Suppressor macrophage treated with lipopolysaccharide for 1 hour (primary cell): ENCODE data around the gene GPS1.

ENCODE experiments used
- DNase-seq, 3 donors: peaks; one replicate each; pipeline ENCODE4 v3.0.0-alpha.2; 2020 to 2022

The GPS1 gene

GRCh38 chr17:82051776-82052637 lies at the start of gene GPS1, which contains the start of gene RFNG:
Gene GPS1, plus strand, starts transcription at chr17:82051898. Its CDS starts 34 bp downstream, at chr17:82051932.
Gene RFNG, minus strand, starts transcription at chr17:82051811. Its CDS starts 45 bp downstream, at chr17:82051766.
- peak; percentile 62 to 93 (median 82) for DNase-seq

- DNase-seq, result no peak
Observed at GRCh38 chr17:82003411-82004381, 48.0 kb upstream of the GPS1 start.

- DNase-seq, result no peak
Observed at GRCh38 chr17:82004517-82005455, 46.9 kb upstream of the GPS1 start.

GRCh38 chr17:82005701-82006348 lies 45.9 kb upstream of the GPS1 start:
- no peak for DNase-seq

GRCh38 chr17:82006468-82007227 lies 45.0 kb upstream of the GPS1 start:
- DNase-seq, result no peak

GRCh38 chr17:82007228-82007494 lies 44.5 kb upstream of the GPS1 start:
- no peak for DNase-seq

- DNase-seq, result no peak
Observed at GRCh38 chr17:82007495-82008257, 44.0 kb upstream of the GPS1 start.

- DNase-seq, result no peak
Observed at GRCh38 chr17:82008258-82008940, 43.3 kb upstream of the GPS1 start.

GRCh38 chr17:82008941-82009405 lies 42.7 kb upstream of the GPS1 start:
- no peak for DNase-seq

GRCh38 chr17:82009413-82009812 lies 42.3 kb upstream of the GPS1 start:
- no peak for DNase-seq

- DNase-seq, result no peak
Observed at GRCh38 chr17:82010575-82011525, 40.8 kb upstream of the GPS1 start.

- no peak for DNase-seq
Observed at GRCh38 chr17:82011617-82012187, 40.0 kb upstream of the GPS1 start.

- DNase-seq, result no peak
Observed at GRCh38 chr17:82012261-82012639, 39.4 kb upstream of the GPS1 start.

GRCh38 chr17:82012640-82013295 lies 38.9 kb upstream of the GPS1 start:
- no peak for DNase-seq

- DNase-seq, result no peak
Observed at GRCh38 chr17:82013341-82013740, 38.4 kb upstream of the GPS1 start.

- no peak for DNase-seq
Observed at GRCh38 chr17:82013772-82014321, 37.9 kb upstream of the GPS1 start.

GRCh38 chr17:82014432-82014831 lies 37.3 kb upstream of the GPS1 start:
- no peak for DNase-seq
